HG02610 (cell line): ENCODE data around the gene COMMD3.
"Not testable (repeated sequence)": the region's sequence is repeated elsewhere in the genome, so short reads cannot be mapped to it uniquely, and the experiment has no call there.

Source experiments
- ATAC-seq: cut with Tn5 transposase; IDR thresholded peaks from one replicate; pipeline ENCODE4 v1.9.1; 2021; ENCODE audit warnings: mild to moderate bottlenecking, moderate library complexity; ENCODE audit not compliant: unreplicated experiment

The COMMD3 gene

DNA sequence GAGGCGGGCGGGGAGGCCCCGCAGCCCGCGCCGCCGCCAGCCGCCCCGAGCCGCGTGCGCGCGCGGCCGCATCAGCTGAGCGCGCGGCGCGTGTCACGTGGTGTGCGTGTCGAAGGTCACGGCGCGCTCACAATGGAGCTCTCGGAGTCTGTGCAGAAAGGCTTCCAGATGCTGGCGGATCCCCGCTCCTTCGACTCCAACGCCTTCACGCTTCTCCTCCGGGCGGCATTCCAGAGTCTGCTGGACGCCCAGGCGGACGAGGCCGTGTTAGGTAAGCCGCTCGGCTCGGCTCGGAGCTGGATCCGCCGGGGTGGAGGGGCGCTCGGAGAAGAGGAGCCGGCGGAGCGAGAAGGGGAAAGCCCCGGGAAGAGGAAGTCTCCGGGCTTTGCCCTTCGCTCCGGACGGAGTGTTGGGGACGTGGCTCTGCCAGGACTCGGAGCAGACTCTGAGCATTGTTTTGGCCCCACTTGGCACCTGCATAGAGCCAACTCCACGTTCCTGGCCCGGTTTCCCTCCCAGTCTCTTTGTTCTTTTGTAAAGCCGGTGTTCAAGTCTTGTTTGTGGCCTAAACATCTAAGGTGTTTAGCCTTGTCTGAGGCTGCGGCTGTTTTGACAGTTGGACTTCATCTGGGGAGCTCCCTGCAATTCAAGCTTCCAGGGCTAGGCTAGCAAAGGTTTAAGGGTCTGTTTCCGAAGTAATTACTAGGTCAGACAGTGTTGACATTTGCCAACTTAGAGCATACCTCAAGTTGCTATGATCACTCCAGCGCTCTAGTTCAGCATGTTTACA is at the start of gene COMMD3:
Gene COMMD3 (plus strand): TSS at position 103 of the 790 bp plus-strand sequence. CDS start 30 bp downstream, at position 133.
- ATAC-seq = peak; percentile 62

DNA sequence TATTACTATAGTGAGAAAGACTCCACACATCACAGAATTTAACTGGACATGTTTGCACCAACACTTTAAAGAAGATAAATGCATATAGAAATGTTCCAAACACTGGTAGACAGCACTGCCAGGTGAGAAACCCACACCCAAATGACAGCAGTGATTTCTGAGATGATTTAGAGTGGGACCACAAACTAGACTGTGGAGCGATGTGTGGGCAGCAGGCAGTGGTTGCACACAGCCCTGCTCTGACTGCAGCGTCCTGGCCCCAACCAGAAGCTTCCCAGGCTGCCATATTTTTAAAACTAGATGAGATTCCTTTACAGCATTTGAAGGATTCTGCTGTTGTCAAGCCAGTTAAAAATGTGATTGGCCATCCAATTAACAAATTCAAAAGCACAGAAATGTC is 47.7 kb upstream of the COMMD3 start:
- ATAC-seq = no peak

DNA sequence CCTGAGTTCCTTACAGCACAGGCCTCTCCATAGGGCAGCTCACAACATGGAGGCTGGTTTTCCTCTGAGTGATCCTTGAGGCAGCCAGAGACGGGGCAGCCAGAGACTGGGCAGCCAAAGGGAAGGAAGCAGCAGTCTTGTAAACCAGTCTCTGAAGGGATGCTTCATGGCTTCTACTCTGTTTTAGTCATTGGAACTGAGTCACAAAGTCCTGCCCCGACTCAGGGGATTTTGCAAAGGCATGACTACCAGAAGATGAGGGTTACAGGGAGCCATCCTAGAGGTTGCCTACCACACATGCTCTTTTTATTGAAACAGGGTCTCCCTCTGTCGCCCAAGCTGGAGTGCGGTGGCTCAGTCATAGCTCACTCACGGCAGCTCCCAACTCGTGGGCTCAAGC is 44.4 kb upstream of the COMMD3 start:
- ATAC-seq = no peak

DNA sequence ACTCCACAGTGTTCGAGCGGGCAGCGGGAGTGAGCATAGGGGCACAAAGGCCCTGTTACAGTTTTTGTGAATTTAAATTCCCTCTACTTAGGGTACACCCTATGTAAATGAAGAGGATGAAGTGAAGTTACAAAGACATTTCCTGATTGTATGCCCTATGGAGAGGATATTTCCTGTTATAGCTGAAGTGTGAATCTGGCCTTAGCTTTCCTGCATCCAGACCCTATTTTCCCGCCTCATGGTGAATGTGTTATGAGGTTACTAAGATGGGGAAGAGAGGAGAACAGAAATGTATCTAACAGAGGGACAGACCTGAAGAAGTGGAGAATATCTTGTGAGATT is 37.8 kb upstream of the COMMD3 start:
- ATAC-seq = no peak

DNA sequence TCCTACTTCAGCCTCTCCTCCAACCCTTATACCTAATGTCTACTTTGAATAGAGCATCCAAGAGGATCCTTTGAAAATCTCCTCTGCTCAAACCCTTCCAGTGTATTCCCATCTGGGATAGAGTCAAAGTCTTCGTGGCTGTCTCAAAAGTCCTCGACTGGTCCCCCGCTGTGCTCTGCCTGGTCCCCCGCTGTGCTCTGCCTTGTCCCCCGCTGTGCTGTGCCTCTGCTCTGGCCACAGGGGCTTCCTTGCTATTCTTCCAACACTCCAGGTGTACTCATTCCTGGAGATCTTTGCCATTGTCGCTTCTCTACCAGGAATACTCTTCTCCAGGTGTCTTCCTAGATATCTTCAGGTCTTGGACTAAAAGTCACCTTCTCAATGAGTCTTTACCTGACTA is 36.1 kb upstream of the COMMD3 start:
- no peak for ATAC-seq

DNA sequence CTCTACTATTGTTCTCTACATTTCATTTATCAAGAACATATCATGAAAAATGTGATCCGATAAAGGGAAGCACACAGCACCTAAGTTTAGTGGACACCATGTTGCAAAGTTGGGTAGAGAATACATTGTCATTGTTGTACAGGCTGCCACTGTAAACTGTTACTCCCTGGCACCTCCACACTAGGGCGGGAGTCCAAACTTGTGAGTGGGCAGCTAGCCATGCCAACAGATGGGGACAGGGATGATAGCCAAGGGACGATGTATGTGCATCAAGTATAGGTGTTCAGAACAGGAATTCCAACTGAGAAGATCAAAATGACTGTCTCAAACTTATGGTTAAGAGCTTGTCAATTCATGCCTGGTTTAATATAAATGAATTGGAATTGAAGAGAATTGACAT is 31.1 kb upstream of the COMMD3 start:
- ATAC-seq = no peak

DNA sequence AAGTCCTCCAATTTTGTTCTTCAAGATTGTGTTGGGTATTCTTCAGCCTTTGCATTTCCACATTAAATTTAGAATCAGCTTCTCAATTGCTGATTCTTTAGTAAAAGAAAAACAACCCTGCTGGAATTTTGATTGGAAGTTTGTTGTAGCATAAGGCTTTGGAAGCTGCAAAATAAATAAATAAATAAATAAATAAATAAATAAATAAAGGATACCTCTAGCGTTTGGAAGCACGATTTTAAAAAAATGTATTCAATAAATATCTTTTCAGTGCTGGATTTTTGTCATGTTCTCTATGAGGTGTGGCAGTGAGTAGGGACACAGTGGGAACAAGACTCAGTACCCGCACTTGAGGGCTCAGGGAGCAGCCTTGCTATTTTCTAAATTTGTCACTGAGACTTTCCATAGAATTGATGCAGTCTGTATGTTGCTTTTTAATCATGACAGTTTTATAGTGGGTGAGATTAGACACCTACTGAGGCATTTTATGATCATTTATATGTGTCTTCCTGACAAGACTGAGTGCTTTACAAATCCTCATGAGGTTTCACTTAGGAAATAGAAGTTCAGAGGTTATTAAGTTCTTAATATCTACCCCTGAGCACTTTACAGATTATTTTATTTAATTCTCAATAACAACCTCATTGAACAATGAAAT is 22.3 kb upstream of the COMMD3 start:
- no peak for ATAC-seq

DNA sequence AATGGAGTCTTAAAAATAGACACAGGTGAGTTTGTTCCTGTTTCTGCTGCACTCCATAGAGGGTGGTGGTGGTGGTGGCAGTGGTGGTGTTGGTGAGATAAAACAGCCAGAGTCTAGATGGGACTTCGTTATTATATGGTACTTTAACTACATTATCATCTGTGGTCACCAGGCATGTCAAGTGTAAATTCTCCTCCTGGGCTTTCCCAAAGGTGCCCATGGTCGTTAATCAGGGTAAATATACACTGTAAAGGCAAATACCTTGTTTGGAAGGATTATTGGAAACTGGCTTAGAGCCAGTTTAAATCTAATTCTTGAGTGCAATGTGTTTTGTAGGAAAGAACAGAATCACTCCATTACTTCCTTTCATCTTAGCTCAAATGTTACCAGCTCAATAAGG is 21.5 kb upstream of the COMMD3 start:
- no peak for ATAC-seq

DNA sequence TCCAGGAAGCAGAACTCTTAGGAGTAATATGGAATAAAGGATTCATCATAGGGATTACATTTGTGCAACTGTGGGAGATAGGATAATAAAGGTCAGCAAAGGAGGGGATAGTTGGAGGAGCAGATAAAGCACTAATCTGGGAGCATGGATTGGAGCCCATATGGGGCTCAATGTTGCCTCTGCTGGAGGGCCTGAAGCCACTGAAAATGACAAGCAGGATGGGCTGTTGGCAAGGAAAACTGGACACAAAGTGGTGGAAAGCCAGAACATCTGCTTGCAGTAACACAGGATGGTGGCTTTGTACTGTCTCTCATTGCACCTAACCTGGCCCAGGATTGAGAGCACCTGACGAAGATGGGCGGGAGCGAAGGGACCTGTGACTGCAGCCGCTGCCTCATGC is 15.0 kb upstream of the COMMD3 start:
- ATAC-seq = no peak

DNA sequence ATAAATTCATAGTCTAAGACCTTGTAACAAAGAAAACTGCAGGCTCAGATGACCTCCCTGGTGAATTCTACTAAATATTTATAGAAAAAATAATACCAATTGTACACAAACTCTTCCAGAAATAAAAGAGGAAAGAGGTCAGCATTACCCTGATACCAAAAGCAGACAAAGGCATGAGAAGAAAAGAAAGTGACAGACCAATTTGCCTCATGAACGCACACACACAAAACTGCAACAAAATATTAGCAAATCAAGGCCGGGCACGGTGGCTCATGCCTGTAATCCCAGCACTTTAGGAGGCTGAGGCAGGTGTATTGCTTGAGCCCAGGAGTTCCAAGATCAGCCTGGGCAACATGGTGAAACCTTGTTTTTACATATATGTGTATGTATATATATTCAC is 12.7 kb upstream of the COMMD3 start:
- ATAC-seq = no peak

DNA sequence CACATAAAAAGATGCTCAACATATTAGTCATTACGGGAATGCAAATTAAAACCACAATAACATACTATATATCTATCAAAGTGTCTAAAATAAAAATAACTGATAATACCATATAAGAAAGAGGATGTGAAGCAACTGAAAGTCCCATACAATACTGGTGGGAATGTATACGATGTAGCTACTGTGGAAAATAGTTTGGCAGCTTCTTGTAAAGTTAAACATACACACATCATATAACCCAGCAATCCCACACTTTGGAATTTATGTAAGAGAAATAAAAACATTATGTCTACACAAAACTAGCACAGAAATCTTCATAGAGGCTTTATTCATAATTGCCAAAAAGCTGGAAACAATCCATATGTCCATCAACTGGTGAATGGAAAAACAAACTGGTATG is 10.5 kb upstream of the COMMD3 start:
- no peak for ATAC-seq

DNA sequence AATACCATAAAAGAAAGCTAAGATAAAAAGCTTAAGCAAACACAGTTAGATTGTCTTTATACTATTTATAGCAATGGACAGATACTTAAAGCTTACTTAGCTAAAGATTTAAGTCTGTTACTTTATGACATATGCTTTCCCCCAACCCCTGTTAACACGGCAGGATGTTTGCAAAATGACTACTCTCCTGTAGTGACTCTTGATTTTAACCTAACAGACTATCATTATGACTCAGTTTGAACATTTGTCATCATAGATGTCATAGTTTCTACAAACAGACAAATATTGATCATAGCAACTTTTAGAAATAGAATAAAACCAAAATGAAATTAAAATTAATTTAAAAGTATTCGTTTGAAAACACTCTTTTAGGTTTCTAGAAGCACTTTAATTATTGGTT is 7.8 kb upstream of the COMMD3 start:
- peak; percentile 99 for ATAC-seq

DNA sequence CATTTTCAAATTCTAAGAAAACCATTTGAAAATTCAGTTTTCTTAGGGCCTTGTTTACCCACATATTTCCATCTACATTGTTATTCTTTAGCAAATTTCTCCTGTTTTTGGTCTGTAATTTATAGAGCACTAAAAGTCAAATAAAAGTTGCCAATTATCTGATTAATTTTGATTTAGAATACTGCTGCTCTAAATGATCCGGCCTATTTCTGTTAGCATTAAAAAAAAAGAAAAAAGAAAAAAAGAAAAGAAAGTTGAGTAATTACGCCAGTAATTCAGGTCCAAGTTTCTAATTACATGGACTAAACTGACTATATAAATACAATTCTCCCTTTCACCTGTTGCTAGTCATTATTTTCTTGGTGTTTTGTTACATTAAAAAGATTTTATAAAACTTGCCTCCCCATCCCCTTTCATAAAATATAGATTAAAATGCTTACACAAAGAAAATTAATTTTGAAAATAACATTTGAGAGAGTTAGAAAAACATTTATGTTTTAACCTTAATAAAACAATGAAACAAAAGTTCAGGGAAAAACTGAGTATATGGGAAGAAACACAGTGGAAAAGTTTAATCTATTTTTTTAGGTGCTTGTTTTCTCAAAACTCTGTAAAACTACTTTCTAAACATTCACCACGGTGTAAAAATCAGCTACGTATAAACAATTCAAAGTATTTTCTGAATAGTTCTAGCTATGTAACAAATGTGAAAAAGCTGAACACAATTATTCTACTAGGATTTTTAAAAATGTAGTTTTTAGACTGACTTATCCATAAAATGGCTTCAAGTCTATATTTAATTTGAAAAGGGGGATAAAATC is 6.8 kb upstream of the COMMD3 start:
- ATAC-seq = no peak

DNA sequence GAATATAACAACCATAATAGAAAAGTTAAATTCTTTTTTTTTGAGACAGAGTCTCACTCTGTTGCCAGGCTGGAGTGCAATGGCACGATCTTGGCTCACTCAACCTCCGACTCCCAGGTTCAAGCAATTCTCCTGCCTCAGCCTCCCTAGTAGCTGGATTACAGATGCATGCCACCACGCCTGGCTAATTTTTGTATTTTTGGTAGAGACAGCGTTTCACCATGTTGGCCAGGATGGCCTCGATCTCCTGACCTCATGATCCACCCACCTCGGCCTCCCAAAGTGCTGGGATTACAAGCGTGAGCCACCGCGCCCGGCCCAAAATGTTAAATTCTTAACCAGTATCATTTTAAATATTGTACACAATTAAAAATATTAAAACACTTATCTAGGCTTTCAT is 6.2 kb upstream of the COMMD3 start:
- not testable (repeated sequence) for ATAC-seq

DNA sequence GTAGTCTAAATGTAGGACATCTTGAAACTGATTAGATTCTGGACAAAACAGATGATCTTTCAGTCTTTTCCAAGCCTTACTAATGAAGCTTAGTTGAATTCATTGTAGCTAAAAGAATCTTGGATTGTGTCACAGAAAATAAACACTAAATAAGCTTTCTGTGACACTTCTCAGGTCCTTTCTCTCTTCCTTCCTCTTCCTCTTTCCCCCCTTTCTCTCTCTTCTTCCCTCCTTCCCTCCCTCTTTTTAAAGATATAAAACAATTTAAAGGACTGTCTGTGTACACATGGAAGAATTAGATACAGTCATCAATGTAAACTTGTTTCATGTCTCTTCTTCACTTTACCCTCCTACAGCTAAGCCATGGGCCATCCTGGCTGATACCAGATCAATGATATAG is 5.3 kb upstream of the COMMD3 start:
- ATAC-seq = no peak

DNA sequence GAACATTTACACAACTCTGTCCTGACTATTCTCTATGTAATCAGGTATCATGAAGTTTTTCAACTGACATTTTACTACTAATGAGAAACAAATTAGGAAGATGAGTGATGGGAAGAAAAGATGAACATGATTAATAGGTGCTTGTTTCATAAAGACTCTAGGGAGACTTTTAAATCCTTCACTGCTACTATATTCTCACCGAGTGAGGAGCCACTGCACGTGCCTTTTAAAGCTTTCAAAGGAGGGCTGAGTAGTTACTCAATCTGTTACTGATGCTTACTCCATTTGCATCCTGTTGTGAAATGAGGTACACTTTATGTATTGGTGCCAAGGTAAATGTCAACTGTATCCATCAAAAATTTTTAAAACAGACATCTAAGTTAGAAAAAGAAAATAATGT is 1.3 kb upstream of the COMMD3 start:
- ATAC-seq = no peak

DNA sequence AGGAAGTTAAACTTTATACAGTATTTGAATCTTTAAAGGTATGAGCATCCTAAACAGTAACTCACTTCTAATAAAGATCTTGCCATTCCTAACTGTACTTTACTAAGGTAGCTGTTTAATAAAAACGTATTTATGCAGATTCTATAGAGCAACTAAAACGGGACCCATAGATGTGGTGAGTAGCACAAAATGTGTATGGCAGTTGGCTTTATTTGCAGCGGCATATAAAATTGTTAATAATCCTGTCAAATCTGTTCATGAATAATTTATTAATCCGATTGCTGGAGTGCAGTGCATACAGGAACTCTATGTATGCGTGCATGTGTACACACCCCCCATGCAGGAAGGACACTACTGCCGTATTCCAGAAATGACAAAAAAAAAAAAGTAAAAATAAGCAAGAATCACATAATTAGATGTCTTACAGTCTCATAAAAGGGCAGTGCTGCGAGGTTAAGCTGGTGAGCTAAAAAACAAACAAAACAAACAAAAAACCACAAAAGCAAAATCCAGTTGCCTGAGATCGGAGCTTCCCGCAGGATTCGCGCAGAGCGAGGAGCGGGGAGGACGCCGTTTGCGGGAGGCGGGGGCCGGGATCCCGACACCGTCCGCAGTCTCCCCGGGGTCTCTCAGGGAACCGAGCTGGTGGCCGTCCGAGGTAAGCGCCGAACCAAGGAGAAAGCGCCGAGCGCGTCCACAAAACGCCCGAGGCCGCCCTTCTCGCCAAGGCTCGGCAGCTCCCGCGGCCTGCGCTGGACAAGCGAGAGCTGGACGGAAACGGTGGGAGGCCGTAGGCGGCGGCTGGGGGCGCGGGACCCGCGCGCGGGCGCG is 518 bp upstream of the COMMD3 start:
- ATAC-seq = peak; percentile 11

DNA sequence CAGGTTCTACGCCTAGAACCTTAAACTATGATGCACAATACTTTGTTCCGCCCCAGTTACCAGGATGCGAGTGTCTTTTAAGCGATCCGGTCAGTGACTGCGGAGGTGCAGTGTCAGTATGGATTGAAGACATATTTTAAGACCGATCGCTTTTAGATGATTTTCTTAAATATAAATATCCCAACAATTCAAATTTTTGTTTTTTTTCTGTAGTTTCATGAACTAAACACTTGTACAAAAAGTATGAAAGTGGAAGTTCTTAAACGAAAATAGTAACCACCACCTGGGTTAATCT is 835 bp downstream of the COMMD3 start:
- peak; percentile 27 for ATAC-seq

DNA sequence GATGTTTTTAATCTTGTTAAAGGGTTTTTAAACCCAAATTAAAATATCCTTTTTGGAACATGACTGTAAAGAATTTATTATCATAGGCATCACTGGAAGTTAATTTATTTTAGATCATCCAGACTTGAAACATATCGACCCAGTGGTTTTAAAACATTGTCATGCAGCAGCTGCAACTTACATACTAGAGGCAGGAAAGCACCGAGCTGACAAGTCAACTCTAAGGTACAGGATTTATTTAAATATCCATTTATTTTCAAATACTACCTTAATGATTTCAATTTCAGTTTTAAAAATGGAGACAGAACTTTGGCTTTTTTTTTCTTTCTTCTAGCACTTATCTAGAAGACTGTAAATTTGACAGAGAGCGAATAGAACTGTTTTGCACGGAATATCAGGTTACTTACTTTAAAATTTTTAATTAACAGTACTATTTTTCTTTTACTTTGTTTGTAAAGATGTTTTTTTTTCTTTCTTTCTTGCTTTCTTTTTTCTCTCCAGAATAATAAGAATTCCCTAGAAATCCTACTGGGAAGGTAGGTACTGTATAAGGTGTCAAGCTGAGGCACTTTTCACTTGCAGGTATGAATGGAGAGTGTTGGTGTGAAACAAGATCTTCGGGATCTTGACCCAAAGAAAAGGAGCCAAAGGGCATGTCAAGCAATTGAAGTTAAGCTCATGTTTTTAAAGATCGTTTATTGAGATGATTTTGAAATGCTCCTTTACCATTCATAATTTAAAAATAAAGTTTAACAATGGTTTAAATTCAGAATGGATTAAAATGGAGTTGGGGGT is 1.8 kb downstream of the COMMD3 start:
- ATAC-seq = no peak

DNA sequence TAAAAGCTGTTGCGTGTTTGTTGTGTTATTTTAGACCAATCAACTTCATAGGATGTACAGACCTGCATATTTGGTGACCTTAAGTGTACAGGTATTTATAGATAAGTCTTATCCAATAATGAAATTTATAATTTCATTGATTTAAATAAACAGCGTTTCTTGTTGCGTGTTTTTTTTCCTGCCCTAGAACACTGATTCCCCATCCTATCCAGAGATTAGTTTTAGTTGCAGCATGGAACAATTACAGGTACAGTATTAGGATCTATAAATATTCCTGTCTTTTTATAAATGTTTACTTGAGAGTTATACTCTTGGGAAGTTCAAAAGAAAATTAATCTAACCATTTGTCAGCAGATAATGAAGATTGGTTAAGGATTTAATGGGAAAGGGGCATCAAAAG is 2.6 kb downstream of the COMMD3 start:
- ATAC-seq = no peak
